Ramos (cell line): Measurements from ENCODE around the gene CCDC15.
"Not testable (repeated sequence)": the region's sequence is repeated elsewhere in the genome, so short reads cannot be mapped to it uniquely, and the experiment has no call there.

Source experiments
- in situ Hi-C: fragments of 300-500 bp; cut with MboI; formaldehyde crosslinking; loops from one replicate; pipeline ENCODE4 v1.14.3; 2022; ENCODE audit warnings: low sequenced_read_pairs; ENCODE audit not compliant: unreplicated experiment

CCDC15 gene

GRCh38 chr11:124983674-124984511 is 29.9 kb downstream of the CCDC15 start:
- in situ Hi-C loops: no loop called here

DNA sequence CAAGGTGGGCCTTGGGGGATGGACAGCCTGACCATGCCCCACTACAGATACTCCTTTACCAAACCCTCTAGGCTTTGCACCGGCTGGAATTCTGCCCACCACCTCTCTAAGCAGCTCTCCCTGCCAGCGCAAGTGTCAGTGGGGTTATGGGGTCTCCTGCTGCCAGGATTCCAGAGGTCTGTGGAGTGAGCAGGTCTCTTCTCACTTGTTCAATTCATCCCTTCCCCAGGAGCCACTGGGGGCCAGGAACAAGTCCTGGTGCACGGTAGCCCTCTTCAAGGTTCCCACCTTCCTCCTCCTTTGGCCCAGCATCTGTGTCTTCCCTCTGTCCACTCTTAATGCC is 30.5 kb downstream of the CCDC15 start:
- in situ Hi-C loops: no loop called here

GRCh38 chr11:124987096-124987495 is 33.1 kb downstream of the CCDC15 start:
- in situ Hi-C loops: no loop called here

DNA sequence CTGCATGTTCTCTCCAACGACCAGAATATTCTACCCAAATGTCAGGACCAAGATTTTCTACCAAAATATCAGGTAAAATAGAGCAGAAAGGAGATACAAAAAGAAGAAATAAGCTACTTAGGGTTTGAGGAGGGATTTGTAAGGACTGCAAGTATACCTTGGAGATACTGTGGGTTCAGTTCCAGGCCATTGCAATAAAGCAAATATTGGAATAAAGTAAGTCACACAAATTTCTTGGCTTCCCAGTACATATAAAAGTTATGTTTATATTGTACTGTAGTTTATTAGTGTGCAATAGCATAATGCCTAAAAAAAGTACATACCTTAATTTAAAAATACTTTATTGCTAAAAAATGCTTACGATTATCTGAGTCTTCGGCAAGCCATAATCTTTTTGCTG is 34.1 kb downstream of the CCDC15 start:
- in situ Hi-C loops: no loop called here

DNA sequence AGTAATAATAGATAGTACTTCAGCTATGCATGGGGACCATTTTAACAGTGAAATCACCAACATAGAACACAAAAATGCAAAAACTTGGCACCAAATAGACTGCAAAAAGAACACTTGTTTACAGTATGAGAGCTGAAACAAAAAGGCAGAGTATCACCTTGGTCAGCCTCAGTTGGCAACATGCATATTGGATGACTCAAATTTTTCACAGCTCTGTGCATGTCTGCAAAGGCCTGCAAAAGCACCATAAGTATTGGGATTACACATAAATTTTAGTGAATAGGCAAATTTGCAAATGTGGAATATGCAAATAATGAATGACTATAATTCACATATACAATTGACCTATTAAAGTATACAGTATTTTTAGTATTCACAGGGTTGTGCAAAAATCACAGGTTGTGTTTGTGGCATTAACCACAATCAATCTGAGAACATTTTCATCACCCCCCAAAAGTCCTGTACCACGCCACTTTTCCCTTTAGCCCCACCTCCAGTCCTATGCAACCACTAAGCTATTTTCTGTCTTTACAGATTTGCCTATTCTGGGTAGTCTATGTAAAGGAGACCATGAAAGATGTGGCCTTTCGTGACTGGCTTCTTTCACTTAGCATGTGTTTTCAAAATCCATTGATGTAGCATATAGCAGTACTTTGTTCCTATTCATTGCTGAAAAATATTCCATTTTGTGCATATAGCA is 47.2 kb downstream of the CCDC15 start:
- in situ Hi-C loops: no loop called here

GRCh38 chr11:125001849-125002248 is 47.8 kb downstream of the CCDC15 start:
- in situ Hi-C loops: no loop called here

DNA sequence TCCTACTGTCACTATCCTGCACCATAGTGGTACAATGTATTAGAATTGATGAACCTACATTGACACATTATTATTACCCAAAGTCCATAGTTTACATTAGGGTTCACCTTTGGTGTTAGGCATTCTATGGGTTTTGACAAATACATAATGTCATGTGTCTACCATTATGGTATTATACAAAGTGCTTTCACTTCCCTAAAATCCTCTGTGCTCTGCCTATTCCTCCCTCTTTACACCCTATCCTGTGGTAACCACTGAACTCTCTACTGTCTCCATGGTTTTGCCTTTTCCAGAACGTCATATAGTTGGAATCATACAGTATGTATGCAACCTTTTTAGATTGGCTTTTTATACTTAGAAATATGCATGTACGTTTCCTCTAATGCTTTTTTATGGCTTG is 51.5 kb downstream of the CCDC15 start:
- in situ Hi-C loops: no loop called here

- in situ Hi-C loops: no loop called here
These were observed 62.4 kb downstream of the CCDC15 start for GRCh38 chr11:125016413-125016812.

- in situ Hi-C loops: no loop called here
These were observed 66.3 kb downstream of the CCDC15 start for GRCh38 chr11:125020342-125020741.

DNA sequence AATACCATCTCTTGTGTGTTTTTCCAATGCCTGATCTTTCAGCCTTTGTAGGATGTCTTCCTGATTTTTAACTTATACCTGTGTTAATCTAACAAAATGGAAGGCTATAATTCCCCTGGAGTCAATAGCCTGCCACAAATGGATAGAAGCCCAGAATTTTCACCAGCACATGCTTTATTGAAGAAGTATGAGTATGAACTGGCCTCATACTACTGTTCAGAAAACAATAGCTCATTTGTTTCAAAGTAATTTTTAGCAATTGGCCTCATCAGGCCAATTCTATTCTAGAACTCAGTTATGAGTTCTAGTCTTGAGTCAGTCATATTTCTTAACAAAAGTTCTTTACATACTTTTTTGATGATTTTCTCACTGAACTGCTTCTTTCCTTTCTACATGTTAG is 68.5 kb downstream of the CCDC15 start:
- in situ Hi-C loops: no loop called here

DNA sequence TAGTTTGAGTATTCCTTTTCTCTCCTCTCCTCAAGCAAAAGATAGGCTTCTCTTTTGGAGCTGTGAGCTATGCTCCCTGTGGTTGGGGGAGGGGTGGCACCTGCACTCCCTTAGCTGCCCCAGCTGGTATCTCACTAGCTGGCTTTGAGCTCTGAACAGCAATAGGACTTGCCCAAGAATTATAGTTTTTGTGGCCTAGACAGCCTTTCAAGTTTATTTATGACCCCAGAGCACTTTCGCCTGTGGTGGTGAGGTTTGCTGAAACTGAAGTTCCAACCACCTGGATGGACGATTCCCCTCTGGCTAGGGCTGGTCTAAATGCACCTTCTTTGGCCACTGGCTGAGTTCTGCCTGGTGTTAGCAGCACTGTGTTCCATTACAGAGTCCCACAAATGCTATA is 72.0 kb downstream of the CCDC15 start:
- in situ Hi-C loops: no loop called here

DNA sequence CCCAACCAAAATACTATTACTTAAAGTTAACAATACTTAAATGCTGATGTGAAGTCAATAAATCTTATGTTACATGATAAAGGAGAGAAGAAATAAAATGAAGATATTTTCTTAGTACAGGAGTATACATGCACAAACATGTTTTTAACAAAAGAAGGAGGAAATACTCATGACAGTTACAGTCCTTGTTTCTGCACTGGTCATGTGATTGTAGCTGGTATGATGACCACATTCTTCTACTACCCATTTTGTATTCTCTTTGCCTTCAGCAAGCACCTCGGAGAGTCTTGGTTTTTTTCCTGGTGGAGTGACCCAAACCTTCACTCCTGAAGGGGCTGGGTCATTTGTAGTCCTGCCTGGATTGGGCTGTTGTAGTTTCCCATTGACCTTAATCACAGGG is 75.4 kb downstream of the CCDC15 start:
- in situ Hi-C loops: not testable (repeated sequence)

DNA sequence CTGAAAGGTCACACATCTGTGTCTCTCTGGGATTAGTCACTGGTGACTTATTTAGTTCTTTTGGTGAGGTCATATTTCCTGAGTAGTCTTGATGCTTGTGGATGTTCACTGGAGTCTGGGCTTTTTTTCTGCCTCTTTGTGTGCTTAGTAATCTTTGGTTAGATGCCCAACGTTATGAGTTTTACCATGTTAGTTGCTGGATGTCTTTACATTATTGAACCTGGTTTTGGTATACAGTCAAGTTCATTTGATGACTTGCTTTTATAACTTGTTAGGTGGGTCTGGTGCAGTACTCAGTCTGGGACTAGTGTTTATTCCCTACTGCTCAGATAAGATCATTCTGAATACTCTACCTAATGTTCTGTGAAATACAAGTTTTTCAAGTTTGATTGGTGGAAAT is 82.9 kb downstream of the CCDC15 start:
- in situ Hi-C loops: no loop called here

GRCh38 chr11:125049164-125049792 is 95.3 kb downstream of the CCDC15 start:
- in situ Hi-C loops: no loop called here

GRCh38 chr11:125052047-125052446 is 98.0 kb downstream of the CCDC15 start:
- in situ Hi-C loops: no loop called here

GRCh38 chr11:125053167-125053566 is 99.2 kb downstream of the CCDC15 start:
- in situ Hi-C loops: no loop called here

DNA sequence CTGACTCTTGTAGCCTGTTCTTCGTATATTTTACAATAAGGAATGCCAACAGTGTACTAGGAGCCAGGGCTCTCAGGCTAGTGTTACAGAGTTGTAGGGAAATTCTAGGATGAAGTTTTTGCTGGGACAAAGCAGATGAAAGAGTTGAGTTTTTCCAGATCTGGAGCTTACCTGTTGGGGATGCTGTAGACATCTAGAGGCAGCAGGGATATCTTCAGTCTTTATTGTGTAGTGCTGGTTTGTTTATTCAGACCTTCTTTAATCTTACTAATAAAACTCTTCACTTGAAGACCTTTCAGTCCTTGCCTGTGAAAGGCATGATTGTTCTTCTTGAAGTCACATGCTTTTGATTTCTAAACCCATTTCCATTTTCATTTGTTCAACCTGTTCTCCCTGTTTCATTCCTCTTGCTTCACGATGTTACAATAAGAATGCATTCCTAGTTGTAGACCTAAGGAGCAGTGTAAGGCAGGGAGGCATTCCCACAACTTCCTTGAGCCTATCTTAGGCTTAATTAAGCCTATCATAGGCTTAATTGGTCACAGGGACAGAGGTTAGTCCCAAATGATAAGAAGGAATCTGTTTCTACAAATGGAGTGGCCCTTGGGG is 101.2 kb downstream of the CCDC15 start:
- in situ Hi-C loops: no loop called here

DNA sequence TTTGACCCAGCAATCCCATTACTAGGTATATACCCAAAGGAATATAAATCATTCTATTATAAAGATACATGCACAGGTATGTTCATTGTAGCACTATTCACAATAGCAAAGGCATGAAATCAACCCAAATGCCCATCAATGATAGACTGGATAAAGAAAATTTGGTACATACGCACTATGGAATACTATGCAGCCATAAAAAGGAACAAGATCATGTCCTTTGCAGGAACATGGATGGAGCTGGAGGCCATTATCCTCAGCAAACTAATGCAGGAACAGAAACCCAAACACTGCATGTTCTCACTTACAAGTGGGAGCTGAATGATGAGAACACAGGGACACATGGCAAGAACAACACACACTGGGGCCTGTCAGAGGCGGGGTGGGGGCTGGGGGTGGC is 102.1 kb downstream of the CCDC15 start:
- in situ Hi-C loops: not testable (repeated sequence)

DNA sequence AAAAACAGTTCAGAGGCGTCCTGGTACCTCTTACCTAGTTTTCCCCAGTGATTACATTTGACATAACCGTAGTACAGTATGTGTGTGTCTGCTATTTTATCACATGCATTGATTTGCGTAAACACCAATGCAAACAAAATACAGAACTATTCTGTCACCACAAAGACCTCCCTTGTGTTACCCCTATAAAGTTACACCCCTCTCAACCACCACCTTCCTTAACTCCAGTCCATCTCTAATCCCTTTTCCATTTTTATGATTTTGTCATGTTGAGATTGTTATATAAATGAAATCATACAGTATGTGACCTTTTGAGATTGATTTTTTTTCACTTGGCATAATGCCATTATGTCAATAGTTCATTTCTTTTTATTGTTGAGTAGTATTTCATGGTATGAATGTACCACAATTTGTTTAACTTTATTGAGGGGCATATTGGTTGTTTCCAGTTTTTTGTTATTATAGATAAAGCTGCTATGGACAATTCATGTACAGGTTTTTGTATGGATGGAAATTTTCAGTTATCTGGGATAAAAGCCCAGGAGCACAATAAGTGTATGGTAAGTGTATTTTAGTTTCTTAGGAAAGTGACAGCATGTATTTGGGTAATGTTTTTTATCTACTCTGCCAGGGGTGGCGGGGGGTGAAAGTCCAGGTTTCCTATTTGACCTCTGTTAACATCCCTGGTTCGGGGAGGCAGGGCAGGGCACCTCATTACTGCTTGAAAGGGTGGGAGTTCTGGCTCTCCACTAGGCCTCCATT is 103.1 kb downstream of the CCDC15 start:
- in situ Hi-C loops: no loop called here

DNA sequence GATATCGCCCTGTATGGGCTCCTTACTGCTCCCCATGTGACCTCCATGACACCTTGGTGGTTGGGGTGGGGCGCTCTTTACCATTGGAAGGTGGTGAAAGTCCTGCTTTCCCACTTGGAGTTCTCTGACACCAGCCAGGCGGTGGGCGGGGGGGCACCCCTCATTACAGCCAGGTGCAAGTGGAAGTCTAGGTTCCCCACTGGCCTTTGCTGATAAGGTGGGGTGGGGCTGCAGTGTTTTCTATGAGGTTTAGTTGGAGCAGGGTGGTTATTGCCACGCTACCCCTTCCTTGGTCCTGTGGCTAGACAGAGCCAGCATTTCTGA is 103.7 kb downstream of the CCDC15 start:
- in situ Hi-C loops: no loop called here
